Measurements from ENCODE around the gene EWSR1. TPM values are rescaled to one million over a fixed set of nuclear protein-coding genes. Genes with fewer than 3 reads are reported as not detected.

Gene EWSR1
- total RNA-seq, 1 experiment from 2014 or later: 462 TPM

GRCh38 chr22:29306835-29307595 lies 38.9 kb downstream of the EWSR1 start:
- peaks cover 15 to 32% of the 10 kb centered on the region in 2 experiments for H3K4me1 Mint-ChIP-seq
- Histone ChIP-seq H3K27ac (ENCODE audit: insufficient read length, low read depth, low read length) (no peak overlapping the region), H3K56ac (ENCODE audit: insufficient read length, low read depth, low read length) (no peak overlapping the region), H3K9ac (ENCODE audit: extremely low read depth, insufficient read length, low read length) (no peak overlapping the region), H3K18ac (ENCODE audit: insufficient read length, low read depth, low read length) (no peak overlapping the region), H3K27me3 (ENCODE audit: insufficient read depth, low read length) (no peaks in the 10 kb centered on the region), H3K23me2 (ENCODE audit: insufficient read length, low read depth, low read length, poor library complexity, severe bottlenecking) (peaks cover 8% of the 10 kb centered on the region), H2BK5ac (ENCODE audit: insufficient read length, low read length) (no peak overlapping the region), H3K9me3 (ENCODE audit: control insufficient read depth, low read depth, low read length) (no peaks in the 10 kb centered on the region), H2BK12ac (ENCODE audit: insufficient read length, low read depth, low read length) (no peak overlapping the region), H3K79me1 (ENCODE audit: insufficient read depth, low read depth, low read length, poor library complexity, severe bottlenecking) (no peaks in the 10 kb centered on the region), H3K4me2 (ENCODE audit: insufficient read depth, insufficient read length, low read length) (peak overlapping the region; percentile 52), H2BK120ac (ENCODE audit: low read depth, low read length, poor library complexity, severe bottlenecking) (no peak overlapping the region), H3K4me1 (ENCODE audit: insufficient read depth, low read length) (no peaks in the 10 kb centered on the region), H4K20me1 (ENCODE audit: control insufficient read depth, insufficient read depth, insufficient read length) (no peaks in the 10 kb centered on the region), H3T11ph (ENCODE audit: low read length) (no peak overlapping the region), H3K4ac (ENCODE audit: low read depth, low read length) (no peak overlapping the region), H2AFZ (ENCODE audit: low read length) (no peak overlapping the region), H2AK5ac (ENCODE audit: insufficient read length, low read length) (no peak overlapping the region), H3K14ac (ENCODE audit: insufficient read depth, low read length) (peak overlapping the region; percentile 49; the same call in 1 of the 2 replicates), H4K91ac (ENCODE audit: insufficient read length, low read depth, low read length) (no peak overlapping the region), H4K8ac (replicated peaks; ENCODE audit: insufficient read length, low read depth, low read length) (no peak overlapping the region), H4K5ac (ENCODE audit: insufficient read length, low read depth, low read length) (no peak overlapping the region), H3K23ac (ENCODE audit: insufficient read length, low read depth, low read length) (no peak overlapping the region), H2BK15ac (ENCODE audit: low read depth, low read length) (no peak overlapping the region), H3K79me2 (ENCODE audit: insufficient read depth, low read length) (no peaks in the 10 kb centered on the region), H2BK20ac (ENCODE audit: low read depth, low read length, poor library complexity, severe bottlenecking) (no peak overlapping the region)
- H3K9me3 Mint-ChIP-seq: peaks cover 0 to 3% of the 10 kb centered on the region in 2 experiments; a peak in 2 of 5 replicates
- no peak for TF ChIP-seq CTCF (conservative IDR thresholded peaks at IDR 0.05)
- no peak overlapping the region; a peak in 1 of 7 replicates for H3K27ac Mint-ChIP-seq
- peak overlapping the region; percentile 72 to 92 for H3K4me3 Mint-ChIP-seq
- no CpG with 5 or more reads among the region's 83 CpGs for WGBS (ENCODE audit: extremely low coverage, insufficient read length, low lambda C conversion rate)
- DNase-seq: peak; percentile 80
- H3K36me3 Mint-ChIP-seq (ENCODE audit: insufficient read depth in 1 of 3, low read depth in 3 of 3): no peaks in the 10 kb centered on the region; a peak in 1 of 7 replicates
- H3K27me3 Mint-ChIP-seq (ENCODE audit: low read depth): peaks cover 9% of the 10 kb centered on the region
